IPS-15b (cell line): ENCODE results near the gene YIPF5.

Source experiments
- H3K27me3 ChIP-seq: one replicate; pipeline ENCODE4 v1.6.1; 2013; ENCODE audit warnings: low read length; ENCODE audit not compliant: control insufficient read depth, insufficient read depth
- H3K36me3 ChIP-seq: one replicate; pipeline ENCODE4 v1.6.1; 2013; ENCODE audit warnings: low read length; ENCODE audit not compliant: control insufficient read depth, insufficient read depth
- H3K4me1 ChIP-seq: one replicate; pipeline ENCODE4 v1.6.1; 2013; ENCODE audit warnings: mild to moderate bottlenecking, low read length; ENCODE audit not compliant: control insufficient read depth, insufficient read depth
- H3K4me3 ChIP-seq: one replicate; pipeline ENCODE4 v1.5.1; 2013; ENCODE audit warnings: low read depth, low read length
- H3K9ac ChIP-seq: one replicate; pipeline ENCODE4 v1.6.1; 2013; ENCODE audit warnings: low read depth, mild to moderate bottlenecking, low read length
- H3K9me3 ChIP-seq: one replicate; pipeline ENCODE4 v1.6.1; 2013; ENCODE audit warnings: mild to moderate bottlenecking, low read length; ENCODE audit not compliant: control insufficient read depth, insufficient read depth

The YIPF5 gene

DNA sequence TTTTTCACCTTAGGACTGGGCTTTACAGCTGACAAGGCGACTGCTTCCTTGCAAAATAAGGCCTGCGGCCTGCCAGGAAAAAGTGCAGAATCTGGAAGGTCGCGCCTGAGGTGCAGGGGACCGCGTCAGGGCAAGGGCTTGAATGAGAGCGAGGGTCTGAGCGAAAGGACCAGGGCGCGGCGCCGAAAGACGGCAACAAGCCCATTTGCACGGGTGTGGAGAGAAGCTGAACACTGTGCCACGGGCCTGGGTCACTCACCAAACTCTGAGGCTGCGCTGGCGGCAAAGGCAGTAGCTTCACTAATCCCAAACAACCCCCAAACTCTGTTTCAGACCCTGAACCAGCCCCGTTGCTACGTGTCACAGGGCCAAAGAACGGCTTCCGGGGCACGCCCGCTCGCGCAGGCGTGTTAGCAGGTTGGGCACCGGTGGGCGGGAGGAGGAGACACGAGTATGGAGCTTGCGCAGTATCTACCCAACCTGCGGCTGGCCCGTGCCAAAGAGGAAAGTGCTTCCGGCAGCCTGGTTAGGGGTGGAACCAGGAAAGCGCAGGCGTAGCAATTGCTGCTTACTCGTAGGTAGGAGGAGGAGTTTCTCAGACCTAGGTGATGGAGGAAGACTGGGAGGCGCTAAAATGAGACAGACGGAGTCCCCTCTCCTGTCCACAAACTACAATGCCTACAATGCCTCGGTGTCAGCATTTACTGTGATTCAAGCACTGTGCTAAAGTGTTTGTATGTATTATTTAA is at the start of gene YIPF5, which contains the start of gene KCTD16:
YIPF5 (minus strand) TSS at position 384 of the 749 bp plus-strand sequence. CDS start 704 bp downstream, outside the sequence.
KCTD16 (plus strand) TSS at position 598 of the 749 bp plus-strand sequence.
- peak within 1 kb of the TSS; percentile 98 for H3K4me3 ChIP-seq
- no peaks in the 10 kb centered on the region for H3K9me3 ChIP-seq
- peaks cover 4% of the 10 kb centered on the region for H3K4me1 ChIP-seq
- no peaks in the 10 kb centered on the region for H3K27me3 ChIP-seq
- no peaks in the 10 kb centered on the region for H3K36me3 ChIP-seq
- H3K9ac ChIP-seq: peak within 1 kb of the TSS; percentile 96

DNA sequence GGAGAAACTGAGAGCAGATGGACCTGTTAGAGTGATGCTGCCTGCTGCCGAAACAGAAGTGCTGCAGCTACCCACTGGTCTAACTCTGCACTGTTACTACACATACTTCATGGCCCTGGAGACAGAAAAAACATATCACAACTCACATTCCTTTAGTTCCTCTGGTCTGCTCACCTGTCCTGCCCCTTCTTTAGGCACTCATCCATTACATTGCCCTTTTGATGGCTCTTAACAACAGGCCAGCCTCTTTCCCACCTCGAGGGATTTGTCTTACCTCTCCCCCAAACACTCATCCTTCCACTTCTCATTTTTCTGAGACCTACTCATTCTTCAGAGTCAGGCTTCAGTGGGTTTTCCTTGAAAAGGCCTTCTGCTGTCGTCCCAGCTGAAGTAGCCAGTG is 49.4 kb upstream of the YIPF5 start:
- Histone ChIP-seq H3K27me3 (no peaks in the 10 kb centered on the region), H3K4me1 (no peaks in the 10 kb centered on the region), H3K4me3 (no peak overlapping the region), H3K9me3 (no peaks in the 10 kb centered on the region), H3K36me3 (no peaks in the 10 kb centered on the region), H3K9ac (no peak overlapping the region)

DNA sequence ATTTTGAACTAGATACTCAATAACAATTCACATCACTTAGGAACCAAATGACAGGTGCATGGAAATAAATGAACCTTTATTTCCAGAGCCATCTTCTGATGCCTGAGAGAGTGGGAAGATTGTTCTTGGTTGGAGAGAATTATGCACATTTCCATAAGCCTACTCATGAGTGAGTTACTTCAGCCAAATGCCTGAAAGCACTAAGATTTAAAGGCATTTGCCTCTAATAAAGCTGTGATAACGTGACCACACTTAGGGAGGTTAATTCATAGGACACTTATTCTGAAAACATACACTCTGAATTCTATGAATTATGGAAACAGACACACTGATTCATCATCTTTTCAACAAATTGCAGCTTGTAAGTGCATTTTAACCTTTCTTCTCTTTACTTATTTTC is 40.2 kb upstream of the YIPF5 start:
- Histone ChIP-seq H3K9ac (no peak overlapping the region), H3K27me3 (peaks cover 20% of the 10 kb centered on the region), H3K4me1 (no peaks in the 10 kb centered on the region), H3K4me3 (no peak overlapping the region), H3K36me3 (no peaks in the 10 kb centered on the region), H3K9me3 (no peaks in the 10 kb centered on the region)

DNA sequence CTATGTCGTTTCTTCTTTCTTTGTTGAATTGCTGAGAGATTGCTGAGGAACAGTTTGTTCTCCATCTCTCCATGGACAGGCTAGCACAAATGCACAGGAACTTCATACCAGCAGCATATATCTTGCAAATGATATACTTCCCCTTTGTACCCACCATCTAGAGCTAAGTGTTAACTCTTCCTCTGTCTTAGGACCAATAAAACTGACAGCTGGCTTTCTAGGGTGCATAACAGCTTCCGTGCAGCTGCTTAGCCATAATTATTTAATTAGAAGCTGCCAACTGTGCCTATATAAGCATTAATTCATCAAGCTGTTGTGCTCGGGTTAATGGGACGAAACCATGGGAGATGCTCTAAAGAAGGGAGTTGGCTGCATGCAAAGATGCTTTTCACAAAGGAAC is 38.9 kb upstream of the YIPF5 start:
- Histone ChIP-seq H3K4me3 (no peak overlapping the region), H3K4me1 (no peaks in the 10 kb centered on the region), H3K9ac (no peak overlapping the region), H3K36me3 (no peaks in the 10 kb centered on the region), H3K9me3 (no peaks in the 10 kb centered on the region), H3K27me3 (peaks cover 23% of the 10 kb centered on the region)

GRCh38 chr5:144207875-144208444 is 37.5 kb upstream of the YIPF5 start:
- Histone ChIP-seq H3K9ac (no peak overlapping the region), H3K4me3 (no peak overlapping the region), H3K9me3 (no peaks in the 10 kb centered on the region), H3K4me1 (no peaks in the 10 kb centered on the region), H3K36me3 (no peaks in the 10 kb centered on the region), H3K27me3 (peaks cover 23% of the 10 kb centered on the region)

DNA sequence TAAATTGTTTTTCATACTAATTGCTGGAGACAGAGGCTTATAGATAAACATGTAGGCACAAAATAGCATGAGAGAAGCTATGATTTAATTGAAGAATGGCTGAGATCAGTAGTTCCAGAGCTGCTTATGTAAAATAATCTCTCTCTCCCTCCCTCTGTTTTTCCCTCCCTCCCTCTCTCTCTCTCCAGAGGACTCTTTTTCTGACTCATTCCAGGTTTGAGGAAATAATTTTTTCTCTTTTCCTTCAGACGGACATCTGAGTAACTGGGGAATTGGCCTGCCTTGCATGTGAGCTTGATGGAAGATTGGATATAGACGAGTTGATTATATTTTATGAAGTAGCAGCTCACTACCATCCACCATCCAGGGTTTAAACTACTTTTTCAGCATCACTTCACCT is 35.7 kb upstream of the YIPF5 start:
- no peaks in the 10 kb centered on the region for H3K36me3 ChIP-seq

DNA sequence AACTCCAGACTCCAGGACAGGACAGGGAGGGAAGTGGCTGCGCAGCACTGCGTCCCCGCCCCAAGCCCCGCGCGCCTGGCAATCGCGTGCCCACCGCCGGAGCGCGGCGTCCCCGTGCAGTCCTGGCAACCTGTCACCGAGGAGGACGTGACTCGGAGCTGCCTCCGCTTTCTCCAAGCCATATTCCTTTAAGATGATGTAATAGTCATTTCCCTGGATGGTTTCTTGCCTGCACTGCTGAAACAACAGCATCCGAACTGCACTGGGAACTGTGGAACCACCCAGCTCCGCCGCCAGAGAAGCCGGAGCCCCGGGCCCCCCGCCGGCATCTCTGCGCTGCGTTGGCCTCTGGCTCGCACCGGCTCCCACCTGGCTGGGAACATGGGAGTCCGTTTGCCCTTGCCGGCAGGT is 34.7 kb upstream of the YIPF5 start:
- peak overlapping the region; percentile 69 for H3K4me3 ChIP-seq

More for the DNA sequence above, 35.7 kb upstream of the YIPF5 start:
- Histone ChIP-seq H3K9ac (no peak overlapping the region), H3K27me3 (peaks cover 23% of the 10 kb centered on the region), H3K4me3 (no peak overlapping the region), H3K9me3 (no peaks in the 10 kb centered on the region), H3K4me1 (no peaks in the 10 kb centered on the region)

GRCh38 chr5:144203750-144204596 is 33.5 kb upstream of the YIPF5 start:
- peaks cover 23% of the 10 kb centered on the region for H3K27me3 ChIP-seq
- no peak overlapping the region for H3K9ac ChIP-seq
- H3K4me1 ChIP-seq: no peaks in the 10 kb centered on the region
- no peaks in the 10 kb centered on the region for H3K36me3 ChIP-seq
- H3K9me3 ChIP-seq: no peaks in the 10 kb centered on the region
- no peak overlapping the region for H3K4me3 ChIP-seq

More for the DNA sequence above, 34.7 kb upstream of the YIPF5 start:
- H3K36me3 ChIP-seq: no peaks in the 10 kb centered on the region
- peaks cover 23% of the 10 kb centered on the region for H3K27me3 ChIP-seq
- no peak overlapping the region for H3K9ac ChIP-seq
- H3K4me1 ChIP-seq: no peaks in the 10 kb centered on the region
- H3K9me3 ChIP-seq: no peaks in the 10 kb centered on the region

- Histone ChIP-seq H3K9me3 (no peaks in the 10 kb centered on the region), H3K36me3 (no peaks in the 10 kb centered on the region), H3K9ac (no peak overlapping the region), H3K4me3 (no peak overlapping the region), H3K27me3 (peaks cover 22% of the 10 kb centered on the region), H3K4me1 (no peaks in the 10 kb centered on the region)
Measured at GRCh38 chr5:144202726-144203125, 32.3 kb upstream of the YIPF5 start.

GRCh38 chr5:144202072-144202471 is 31.6 kb upstream of the YIPF5 start:
- H3K9ac ChIP-seq: no peak overlapping the region
- no peaks in the 10 kb centered on the region for H3K36me3 ChIP-seq
- no peak overlapping the region for H3K4me3 ChIP-seq
- peaks cover 17% of the 10 kb centered on the region for H3K27me3 ChIP-seq
- H3K4me1 ChIP-seq: no peaks in the 10 kb centered on the region
- H3K9me3 ChIP-seq: no peaks in the 10 kb centered on the region

GRCh38 chr5:144201588-144201987 is 31.1 kb upstream of the YIPF5 start:
- Histone ChIP-seq H3K9me3 (no peaks in the 10 kb centered on the region), H3K9ac (no peak overlapping the region), H3K27me3 (peaks cover 12% of the 10 kb centered on the region), H3K4me1 (no peaks in the 10 kb centered on the region), H3K36me3 (no peaks in the 10 kb centered on the region), H3K4me3 (no peak overlapping the region)
